ENCODE measurements around the gene STK17B. TPM values are rescaled to one million over a fixed set of nuclear protein-coding genes. Genes with fewer than 3 reads are reported as not detected.

STK17B gene
- total RNA-seq, 4 donors from 2014 or later = 7.2 to 28.2 (median 26.8) TPM

DNA sequence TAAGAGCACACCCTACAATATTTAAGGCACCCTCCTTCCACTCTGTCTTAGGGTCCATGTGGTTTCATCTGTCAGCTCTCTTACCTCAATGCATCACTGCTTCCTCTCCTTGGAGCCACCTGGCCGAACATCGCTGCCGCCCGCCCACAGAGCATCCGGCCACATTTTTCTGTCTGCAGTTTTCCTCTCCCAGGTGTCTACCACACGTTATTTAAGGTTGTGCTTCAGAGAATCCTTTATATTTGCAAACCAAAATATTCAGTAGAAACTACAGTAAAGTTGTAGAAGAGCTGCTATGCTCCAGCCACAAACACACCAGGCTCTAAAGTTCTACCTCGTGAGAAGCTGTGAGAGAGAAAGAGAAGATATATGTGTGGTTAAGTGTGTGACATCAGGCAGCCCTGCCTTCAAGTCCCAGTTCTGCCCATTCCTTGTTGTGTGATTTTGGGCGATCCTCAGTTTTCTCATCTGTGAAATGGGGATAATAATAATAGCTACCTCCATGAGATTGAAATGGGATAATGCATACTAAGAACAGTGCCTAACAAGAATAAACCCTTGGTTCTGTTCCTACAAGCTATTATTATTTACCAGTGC lies 4.9 kb upstream of the STK17B start:
- Histone ChIP-seq H3K4me1 (no peaks in the 10 kb centered on the region), H3K27me3 (no peaks in the 10 kb centered on the region), H3K9me3 (no peaks in the 10 kb centered on the region), H3K27ac (no peak overlapping the region), H3K4me3 (no peak overlapping the region), H3K36me3 (no peaks in the 10 kb centered on the region)
- intact Hi-C loops (cut with DNase I; ENCODE audit: low total_unique reads) = no loop called here
- no peak for DNase-seq
- TF ChIP-seq, protein P1, sequence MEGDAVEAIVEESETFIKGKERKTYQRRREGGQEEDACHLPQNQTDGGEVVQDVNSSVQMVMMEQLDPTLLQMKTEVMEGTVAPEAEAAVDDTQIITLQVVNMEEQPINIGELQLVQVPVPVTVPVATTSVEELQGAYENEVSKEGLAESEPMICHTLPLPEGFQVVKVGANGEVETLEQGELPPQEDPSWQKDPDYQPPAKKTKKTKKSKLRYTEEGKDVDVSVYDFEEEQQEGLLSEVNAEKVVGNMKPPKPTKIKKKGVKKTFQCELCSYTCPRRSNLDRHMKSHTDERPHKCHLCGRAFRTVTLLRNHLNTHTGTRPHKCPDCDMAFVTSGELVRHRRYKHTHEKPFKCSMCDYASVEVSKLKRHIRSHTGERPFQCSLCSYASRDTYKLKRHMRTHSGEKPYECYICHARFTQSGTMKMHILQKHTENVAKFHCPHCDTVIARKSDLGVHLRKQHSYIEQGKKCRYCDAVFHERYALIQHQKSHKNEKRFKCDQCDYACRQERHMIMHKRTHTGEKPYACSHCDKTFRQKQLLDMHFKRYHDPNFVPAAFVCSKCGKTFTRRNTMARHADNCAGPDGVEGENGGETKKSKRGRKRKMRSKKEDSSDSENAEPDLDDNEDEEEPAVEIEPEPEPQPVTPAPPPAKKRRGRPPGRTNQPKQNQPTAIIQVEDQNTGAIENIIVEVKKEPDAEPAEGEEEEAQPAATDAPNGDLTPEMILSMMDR (IDR thresholded peaks at IDR 0.05) = no peak
- TF ChIP-seq POLR2A (IDR thresholded peaks at IDR 0.05) = no peak

DNA sequence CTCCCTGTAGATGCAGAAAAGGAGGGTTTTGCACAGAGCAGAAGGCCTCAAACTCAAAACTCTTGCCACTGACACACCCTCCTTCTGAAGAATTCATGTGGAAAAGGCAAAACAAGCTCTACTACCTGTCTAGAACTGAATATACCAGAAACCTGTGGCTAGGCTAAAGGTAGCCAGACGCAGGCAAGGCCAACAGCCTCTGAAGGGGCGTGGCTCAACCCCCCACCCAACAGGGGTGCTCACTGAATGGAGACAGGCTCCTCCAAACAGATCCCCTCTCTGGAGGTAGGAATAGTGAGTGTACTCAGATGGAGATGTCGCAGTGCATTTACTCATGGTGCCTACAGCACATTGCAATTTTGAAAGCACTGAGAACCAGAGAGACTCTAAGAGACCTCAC lies 3.0 kb upstream of the STK17B start:
- H3K27me3 ChIP-seq = no peaks in the 10 kb centered on the region
- intact Hi-C loops (cut with DNase I; ENCODE audit: low total_unique reads) = no loop called here
- H3K36me3 ChIP-seq = no peaks in the 10 kb centered on the region
- H3K4me1 ChIP-seq = no peaks in the 10 kb centered on the region
- no peak for DNase-seq
- no peak overlapping the region for H3K4me3 ChIP-seq
- no peaks in the 10 kb centered on the region for H3K9me3 ChIP-seq
- TF ChIP-seq, protein P1 (IDR thresholded peaks at IDR 0.05) = no peak
- no peak for TF ChIP-seq POLR2A (IDR thresholded peaks at IDR 0.05)
- no peak overlapping the region for H3K27ac ChIP-seq

- H3K4me1 ChIP-seq = no peaks in the 10 kb centered on the region
- H3K27ac ChIP-seq = no peak overlapping the region
- no peak for DNase-seq
- H3K4me3 ChIP-seq = no peak overlapping the region
- no peaks in the 10 kb centered on the region for H3K9me3 ChIP-seq
- no peak for TF ChIP-seq POLR2A (IDR thresholded peaks at IDR 0.05)
- TF ChIP-seq, protein P1 (IDR thresholded peaks at IDR 0.05) = no peak
- no peaks in the 10 kb centered on the region for H3K36me3 ChIP-seq
- no peaks in the 10 kb centered on the region for H3K27me3 ChIP-seq
- intact Hi-C loops (cut with DNase I; ENCODE audit: low total_unique reads) = no loop called here
These were observed 2.1 kb upstream of the STK17B start for GRCh38 chr2:196173505-196173904.

- no peaks in the 10 kb centered on the region for H3K36me3 ChIP-seq
- TF ChIP-seq, protein P1 (IDR thresholded peaks at IDR 0.05) = no peak
- TF ChIP-seq POLR2A (IDR thresholded peaks at IDR 0.05) = no peak
- H3K27me3 ChIP-seq = no peaks in the 10 kb centered on the region
- intact Hi-C loops (cut with DNase I; ENCODE audit: low total_unique reads) = no loop called here
- H3K27ac ChIP-seq = no peak overlapping the region
- no peaks in the 10 kb centered on the region for H3K9me3 ChIP-seq
- DNase-seq = no peak
- no peak overlapping the region for H3K4me3 ChIP-seq
- no peaks in the 10 kb centered on the region for H3K4me1 ChIP-seq
These were observed 1.6 kb upstream of the STK17B start for GRCh38 chr2:196172951-196173350.

- peak in 1 of 2 donors; percentile 22 for DNase-seq
- TF ChIP-seq, protein P1 (IDR thresholded peaks at IDR 0.05) = no peak
- TF ChIP-seq POLR2A (IDR thresholded peaks at IDR 0.05) = no peak
- Histone ChIP-seq H3K27me3 (no peaks in the 10 kb centered on the region), H3K4me3 (peak overlapping the region; percentile 16 to 76), H3K36me3 (no peaks in the 10 kb centered on the region), H3K9me3 (no peaks in the 10 kb centered on the region), H3K27ac (peak overlapping the region; percentile 73 to 77), H3K4me1 (no peaks in the 10 kb centered on the region)
- intact Hi-C loops (cut with DNase I; ENCODE audit: low total_unique reads) = no loop called here
These were observed 568 bp upstream of the STK17B start for GRCh38 chr2:196171946-196172345.

Measured in uterus (tissue), 4 donors.